Loucy (cell line): ENCODE data around the gene LRG1.

Experiments
- H2AFZ ChIP-seq: fragments of 200-600 bp; sonication (generic); 2 replicates; pipeline ENCODE4 v1.6.0; 2016; ENCODE audit warnings: antibody characterized with exemption, mild to moderate bottlenecking, low read length, moderate library complexity
- H3F3A ChIP-seq: fragments of 200-600 bp; 2 replicates; pipeline ENCODE4 v1.6.0; 2016; ENCODE audit warnings: antibody characterized with exemption, low read depth, mild to moderate bottlenecking
- H3K27me3 ChIP-seq: fragments of 200-600 bp; sonication (generic); 2 replicates; pipeline ENCODE4 v1.6.1; 2014; ENCODE audit warnings: low read length, mild to moderate bottlenecking; ENCODE audit not compliant: insufficient read depth, poor library complexity, severe bottlenecking
- H3K36me3 ChIP-seq: fragments of 200-600 bp; sonication (generic); 2 replicates; pipeline ENCODE4 v1.6.1; 2016; ENCODE audit warnings: low read length; ENCODE audit not compliant: insufficient read depth
- H3K4me1 ChIP-seq: fragments of 200-600 bp; sonication (generic); 2 replicates; pipeline ENCODE4 v1.5.1; 2014; ENCODE audit warnings: low read length, mild to moderate bottlenecking; ENCODE audit not compliant: insufficient read depth, poor library complexity, severe bottlenecking
- H3K4me2 ChIP-seq: fragments of 200-600 bp; sonication (generic); 2 replicates; pipeline ENCODE4 v1.6.0; 2014; ENCODE audit warnings: antibody characterized with exemption, low read length, low read depth, mild to moderate bottlenecking; ENCODE audit not compliant: poor library complexity, severe bottlenecking
- H3K4me3 ChIP-seq: fragments of 200-600 bp; sonication (generic); 2 replicates; pipeline ENCODE4 v1.5.1; 2014; ENCODE audit warnings: low read length, mild to moderate bottlenecking, mixed read lengths; ENCODE audit not compliant: poor library complexity, severe bottlenecking
- H3K79me2 ChIP-seq: fragments of 200-600 bp; sonication (generic); 2 replicates; pipeline ENCODE4 v1.6.1; 2014; ENCODE audit warnings: low read length; ENCODE audit not compliant: insufficient read depth
- H3K9ac ChIP-seq: fragments of 200-600 bp; sonication (generic); 2 replicates; pipeline ENCODE4 v1.6.0; 2014; ENCODE audit warnings: mild to moderate bottlenecking, low read depth, low read length, moderate library complexity; ENCODE audit not compliant: poor library complexity, severe bottlenecking
- H3K9me2 ChIP-seq: fragments of 200-600 bp; sonication (generic); replicated peaks from 2 replicates; pipeline ENCODE4 v1.6.1; 2016; ENCODE audit warnings: low read depth, low read length, mixed read lengths
- H3K9me3 ChIP-seq: fragments of 200-600 bp; sonication (generic); 2 replicates; pipeline ENCODE4 v1.6.1; 2014; ENCODE audit warnings: mild to moderate bottlenecking, antibody characterized with exemption, low read length, low read depth; ENCODE audit not compliant: insufficient read depth
- H4K20me1 ChIP-seq: fragments of 200-600 bp; sonication (generic); 2 replicates; pipeline ENCODE4 v1.6.0; 2014; ENCODE audit warnings: antibody characterized with exemption, low read length, mild to moderate bottlenecking; ENCODE audit not compliant: insufficient read depth, poor library complexity, severe bottlenecking
- CTCF ChIP-seq: fragments of 200-600 bp; sonication (generic); conservative IDR thresholded peaks from 2 replicates; pipeline ENCODE4 v1.5.1; 2014; ENCODE audit warnings: mild to moderate bottlenecking, antibody characterized with exemption, low read length
- EZH2phosphoT487 ChIP-seq: fragments of 200-600 bp; IDR thresholded peaks from 2 replicates; pipeline ENCODE4 v1.6.1; 2018; ENCODE audit warnings: antibody characterized with exemption, mild to moderate bottlenecking, moderate library complexity, borderline replicate concordance

LRG1 gene

GRCh38 chr19:4539693-4540581 is at the start of gene LRG1:
Gene LRG1, minus strand, starts transcription at chr19:4540036. Its CDS starts 23 bp downstream, at chr19:4540013.
- peak within 1 kb of the TSS; percentile 66 for H3K4me3 ChIP-seq
- peak within 1 kb of the TSS; percentile 92 for H2AFZ ChIP-seq
- H3K4me1 ChIP-seq = peaks cover 10% of the 10 kb centered on the region
- no peak for TF ChIP-seq CTCF
- no peak for TF ChIP-seq EZH2phosphoT487
- no peaks in the 10 kb centered on the region for H3K79me2 ChIP-seq
- H3K9me3 ChIP-seq = 0 out of 2 replicates have a peak, but pooled peaks cover 3% of the 10 kb centered on the region
- no peaks in the 10 kb centered on the region for H3F3A ChIP-seq
- H4K20me1 ChIP-seq = no peaks in the 10 kb centered on the region
- no peaks in the 10 kb centered on the region for H3K9me2 ChIP-seq
- peak within 1 kb of the TSS; percentile 82 for H3K4me2 ChIP-seq
- H3K27me3 ChIP-seq = no peaks in the 10 kb centered on the region
- peak within 1 kb of the TSS; percentile 30 for H3K9ac ChIP-seq
- no peaks in the 10 kb centered on the region for H3K36me3 ChIP-seq

- H3K9me2 ChIP-seq = no peaks in the 10 kb centered on the region
- no peak overlapping the region for H2AFZ ChIP-seq
- no peaks in the 10 kb centered on the region for H4K20me1 ChIP-seq
- H3K79me2 ChIP-seq = no peaks in the 10 kb centered on the region
- peaks cover 5% of the 10 kb centered on the region for H3K4me1 ChIP-seq
- H3K36me3 ChIP-seq = no peaks in the 10 kb centered on the region
- no peaks in the 10 kb centered on the region for H3F3A ChIP-seq
- H3K27me3 ChIP-seq = no peaks in the 10 kb centered on the region
- H3K4me2 ChIP-seq = no peak overlapping the region
- H3K9me3 ChIP-seq = no peaks in the 10 kb centered on the region
- no peak overlapping the region for H3K4me3 ChIP-seq
- TF ChIP-seq EZH2phosphoT487 (no peak), CTCF (no peak)
- H3K9ac ChIP-seq = no peak overlapping the region
Measured at GRCh38 chr19:4588291-4588761, 48.5 kb upstream of the LRG1 start.

GRCh38 chr19:4587527-4587926 is 47.7 kb upstream of the LRG1 start:
- Histone ChIP-seq H3F3A (no peaks in the 10 kb centered on the region), H4K20me1 (no peaks in the 10 kb centered on the region), H2AFZ (no peak overlapping the region), H3K4me3 (no peak overlapping the region), H3K36me3 (no peaks in the 10 kb centered on the region), H3K4me1 (peaks cover 5% of the 10 kb centered on the region), H3K9me3 (no peaks in the 10 kb centered on the region), H3K79me2 (no peaks in the 10 kb centered on the region), H3K27me3 (no peaks in the 10 kb centered on the region), H3K9ac (no peak overlapping the region), H3K9me2 (no peaks in the 10 kb centered on the region), H3K4me2 (no peak overlapping the region)
- TF ChIP-seq EZH2phosphoT487 = no peak
- no peak for TF ChIP-seq CTCF
